Kidney epithelial cell (primary cell): ENCODE results near the gene C6orf132. TPM values are rescaled to one million over a fixed set of nuclear protein-coding genes. Genes with fewer than 3 reads are reported as not detected.

Source experiments
- DNase-seq: peaks from one replicate; pipeline ENCODE4 v3.0.0-alpha.2; 2010; ENCODE audit warnings: low read depth
- H3K27me3 ChIP-seq: 2 replicates; pipeline ENCODE4 v1.6.0; 2011; ENCODE audit warnings: low read length; ENCODE audit not compliant: control insufficient read depth, insufficient read depth
- H3K36me3 ChIP-seq: 2 replicates; pipeline ENCODE4 v1.5.1; 2011; ENCODE audit warnings: low read length; ENCODE audit not compliant: control insufficient read depth, insufficient read depth
- H3K4me3 ChIP-seq: 2 replicates; pipeline ENCODE4 v1.5.1; 2011; ENCODE audit warnings: low read depth, mild to moderate bottlenecking, control low read depth, low read length
- CTCF ChIP-seq: IDR thresholded peaks from 2 replicates; pipeline ENCODE4 v1.5.1; 2011; ENCODE audit warnings: mild to moderate bottlenecking, moderate library complexity, low read length, control low read depth, inconsistent platforms; ENCODE audit not compliant: insufficient read depth, poor library complexity, severe bottlenecking
- total RNA-seq: library from RNA; depleted of rRNA; stranded (reverse); fragments of >200 nt; gene quantifications from 2 replicates; pipeline ENCODE4 v1.2.3, GENCODE V29; 2015

C6orf132 gene
- total RNA-seq, 1 donor from 2014 or later = 18.9 TPM

- peaks cover 2% of the 10 kb centered on the region for H3K36me3 ChIP-seq
- H3K4me3 ChIP-seq = no peak overlapping the region
- no peak for DNase-seq
- no peaks in the 10 kb centered on the region for H3K27me3 ChIP-seq
- TF ChIP-seq CTCF = no peak
These were observed 16.8 kb downstream of the C6orf132 start for GRCh38 chr6:42125663-42126062.

- no peak for DNase-seq
- Histone ChIP-seq H3K27me3 (no peaks in the 10 kb centered on the region), H3K36me3 (peaks cover 2% of the 10 kb centered on the region), H3K4me3 (no peak overlapping the region)
- no peak for TF ChIP-seq CTCF
These were observed 17.2 kb downstream of the C6orf132 start for GRCh38 chr6:42125231-42125630.

GRCh38 chr6:42124223-42124836 is 18.1 kb downstream of the C6orf132 start:
- H3K4me3 ChIP-seq = no peak overlapping the region
- TF ChIP-seq CTCF = no peak
- peaks cover 1% of the 10 kb centered on the region for H3K36me3 ChIP-seq
- H3K27me3 ChIP-seq = no peaks in the 10 kb centered on the region
- no peak for DNase-seq

- no peak for DNase-seq
- H3K27me3 ChIP-seq = no peaks in the 10 kb centered on the region
- no peak for TF ChIP-seq CTCF
- H3K4me3 ChIP-seq = no peak overlapping the region
- peaks cover 1% of the 10 kb centered on the region for H3K36me3 ChIP-seq
These were observed 18.9 kb downstream of the C6orf132 start for GRCh38 chr6:42123379-42124103.

- Histone ChIP-seq H3K4me3 (no peak overlapping the region), H3K36me3 (no peaks in the 10 kb centered on the region), H3K27me3 (no peaks in the 10 kb centered on the region)
- DNase-seq = peak; percentile 77
- TF ChIP-seq CTCF = no peak
These were observed 21.2 kb downstream of the C6orf132 start for GRCh38 chr6:42120895-42121865.
